Upper lobe of left lung (tissue), 4 donors: ENCODE data around the gene NUCKS1.

Experiments
- CTCF ChIP-seq, 6 experiments: fragments of 450-650 bp in 4 of 6; fragments of 200-600 bp in 2 of 6; sonication (generic) in 2 of 6; IDR thresholded peaks; one replicate each; pipeline ENCODE4 v1.5.1; 2016 to 2019; ENCODE audit warnings: antibody characterized with exemption in 6 of 6
- POLR2A ChIP-seq, 4 donors: fragments of 450-650 bp; IDR thresholded peaks; one replicate each; pipeline ENCODE4 v1.5.1; 2016 to 2017; ENCODE audit warnings: antibody characterized with exemption in 4 of 4, mild to moderate bottlenecking in 2 of 4
- POLR2AphosphoS5 ChIP-seq, 2 donors: sonication (generic); formaldehyde crosslinking; IDR thresholded peaks; one replicate each; pipeline ENCODE4 v1.5.1; 2017; ENCODE audit warnings: antibody characterized with exemption in 2 of 2

GRCh38 chr1:205725514-205725913, 24.5 kb downstream of the NUCKS1 start:
- TF ChIP-seq CTCF (IDR thresholded peaks at IDR 0.05) (no peak), POLR2A (IDR thresholded peaks at IDR 0.05) (no peak), POLR2AphosphoS5 (IDR thresholded peaks at IDR 0.05) (no peak)
